Measurements from ENCODE around the gene ZNF638. TPM values are rescaled to one million over a fixed set of nuclear protein-coding genes. Genes with fewer than 3 reads are reported as not detected.

ZNF638 gene
- total and polyA plus RNA-seq, 2 of the 8 experiments (the other 6 are each of a cell fraction or from before 2014, with no cell fraction given), result 45.3 to 143 TPM

- H3K79me2 ChIP-seq (ENCODE audit: control insufficient read depth in 1 of 2, insufficient read depth in 2 of 2, low read length in 2 of 2), result no peaks in the 10 kb centered on the region
- H4K91ac ChIP-seq (replicated peaks; ENCODE audit: insufficient read length, low read length), result no peak overlapping the region
- no peak overlapping the region for H2BK120ac ChIP-seq (replicated peaks; ENCODE audit: low read depth, low read length)
- H2BK5ac ChIP-seq (ENCODE audit: low read depth, low read length), result no peak overlapping the region
- H4K20me1 ChIP-seq (replicated peaks in 1 of 2; ENCODE audit: control insufficient read depth in 1 of 2, insufficient read depth in 2 of 2, low read length in 2 of 2), result peaks cover 2 to 4% of the 10 kb centered on the region in 2 experiments
- H2BK12ac ChIP-seq (ENCODE audit: low read depth, low read length), result no peak overlapping the region
- H3K4me3 ChIP-seq (ENCODE audit: extremely low read depth in 1 of 4, insufficient read depth in 2 of 4, low read depth in 3 of 4, low read length in 4 of 4), result no peak overlapping the region
- ChIA-PET CTCF (ENCODE audit: partially characterized antibody) (interaction anchor here (1.4 to 21.6 kb wide), 5 partner anchors 7 to 51 kb away, joined by 3 to 238 read pairs (median 73); partner anchors contain the start of gene DYSF), POLR2A (ENCODE audit: partially characterized antibody) (interaction anchor here (1.6 kb wide), 1 partner anchor 7 kb away, joined by 10 read pairs; no protein-coding TSS in a partner anchor)
- H2BK20ac ChIP-seq (ENCODE audit: low read length), result no peak overlapping the region
- no peak overlapping the region for H2AK5ac ChIP-seq (ENCODE audit: low read depth, low read length)
- no peak overlapping the region for H4K8ac ChIP-seq (ENCODE audit: extremely low read depth, insufficient read depth, low read length)
- H3K23ac ChIP-seq (ENCODE audit: insufficient read length), result no peak overlapping the region
- peak in 1 of 2 experiments; percentile 29 for DNase-seq (ENCODE audit: low read depth in 1 of 2, low spot score in 2 of 2)
- H2BK15ac ChIP-seq (ENCODE audit: low read length), result no peak overlapping the region
- no peaks in the 10 kb centered on the region for H3K36me3 ChIP-seq (ENCODE audit: control insufficient read depth in 2 of 4, insufficient read depth in 4 of 4, low read length in 3 of 4)
- no peak overlapping the region for H3K9ac ChIP-seq (replicated peaks in 1 of 4; ENCODE audit: extremely low read depth in 1 of 4, low read depth in 3 of 4, low read length in 3 of 4)
- H3K27me3 ChIP-seq (replicated peaks in 1 of 4; ENCODE audit: control insufficient read depth in 3 of 4, extremely low read depth in 1 of 4, insufficient read depth in 3 of 4, low read length in 3 of 4), result peaks cover 5 to 64% (median 52%) of the 10 kb centered on the region in 4 experiments
- no peak overlapping the region for H4K5ac ChIP-seq (ENCODE audit: insufficient read length, low read depth, low read length)
- peaks cover 6% of the 10 kb centered on the region; the same call in 1 of the 2 replicates for H3K23me2 ChIP-seq (ENCODE audit: low read depth, low read length)
- no peak overlapping the region for H3K14ac ChIP-seq (ENCODE audit: insufficient read length)
- no peak overlapping the region for H2AFZ ChIP-seq (ENCODE audit: low read length)
- WGBS, 2 experiments (ENCODE audit: extremely low coverage in 1 of 2, insufficient coverage in 1 of 2, insufficient read length in 1 of 2, insufficient replicate concordance in 2 of 2, low coverage in 1 of 2, low lambda C conversion rate in 2 of 2, missing lambda C conversion rate in 1 of 2), result 82% methylated on average over 7 of the region's 7 CpGs; no CpG with 5 or more reads in 1 of the 2 experiments
- peaks cover 20 to 41% (median 32%) of the 10 kb centered on the region in 4 experiments for H3K4me1 ChIP-seq (replicated peaks in 1 of 4; ENCODE audit: control insufficient read depth in 3 of 4, insufficient read depth in 4 of 4, low read length in 3 of 4)
- no peak overlapping the region for H3K4me2 ChIP-seq (ENCODE audit: insufficient read depth in 1 of 2, low read depth in 2 of 2, low read length in 2 of 2)
- H3K18ac ChIP-seq (ENCODE audit: extremely low read depth, low read length), result no peak overlapping the region
- H3K9me3 ChIP-seq (ENCODE audit: insufficient read depth in 2 of 2, low read depth in 1 of 2, low read length in 1 of 2), result no peaks in the 10 kb centered on the region
- no peak overlapping the region for H3K27ac ChIP-seq (ENCODE audit: low read depth, low read length)
- no peak overlapping the region for H3K4ac ChIP-seq (replicated peaks; ENCODE audit: insufficient read length, low read depth, low read length)
- no peaks in the 10 kb centered on the region; the same call in 1 of the 2 replicates for H3K79me1 ChIP-seq (ENCODE audit: low read depth, low read length)
- H3K56ac ChIP-seq (replicated peaks; ENCODE audit: insufficient read length, low read depth, low read length), result no peak overlapping the region
- FAIRE-seq, result no peak
- TF ChIP-seq CREB1 (IDR thresholded peaks at IDR 0.05), result no peak
- TF ChIP-seq MAX (IDR thresholded peaks at IDR 0.05), result no peak
- TF ChIP-seq ASH2L (IDR thresholded peaks at IDR 0.05; ENCODE audit: low read length), result no peak
- no peak for TF ChIP-seq SP1 (IDR thresholded peaks at IDR 0.05; ENCODE audit: low read depth, low read length)
- TF ChIP-seq TCF12 (IDR thresholded peaks at IDR 0.05; ENCODE audit: low read depth, low read length), result no peak
- TF ChIP-seq SP2 (IDR thresholded peaks at IDR 0.05; ENCODE audit: low read length), result no peak
- TF ChIP-seq TAF1 (IDR thresholded peaks at IDR 0.05; ENCODE audit: low read depth, low read length), result no peak
- no peak for TF ChIP-seq CTBP2 (IDR thresholded peaks at IDR 0.05; ENCODE audit: borderline replicate concordance, insufficient read depth, insufficient read length, low read length)
- no peak for TF ChIP-seq FOSL1 (IDR thresholded peaks at IDR 0.05; ENCODE audit: insufficient read depth, low read depth, low read length)
- TF ChIP-seq KDM4A (IDR thresholded peaks at IDR 0.05; ENCODE audit: low read depth, low read length, severe bottlenecking), result no peak
- TF ChIP-seq KDM5A (IDR thresholded peaks at IDR 0.05; ENCODE audit: low read length), result no peak
- no peak for TF ChIP-seq KDM1A (IDR thresholded peaks at IDR 0.05; ENCODE audit: borderline replicate concordance, low read length)
- TF ChIP-seq CBX5 (IDR thresholded peaks at IDR 0.05; ENCODE audit: low read depth, low read length), result no peak
- TF ChIP-seq MAFK (IDR thresholded peaks at IDR 0.05; ENCODE audit: low read depth, low read length), result no peak
Measured at GRCh38 chr2:71458413-71459083, 127.0 kb downstream of the ZNF638 start.

All from H1 (cell line).